Keratinocyte (primary cell): ENCODE data around the gene ERC2.

ENCODE experiments used
- EZH2 ChIP-seq: IDR thresholded peaks from one replicate; pipeline ENCODE4 v1.6.1; 2012; ENCODE audit warnings: inconsistent platforms, mild to moderate bottlenecking, low read length, moderate library complexity
- TF ChIP-seq, protein P1 (sequence below), 3 experiments: IDR thresholded peaks in 1 of 3; conservative IDR thresholded peaks in 1 of 3; optimal IDR thresholded peaks in 1 of 3; 2 replicates in 2 of 3; 3 replicates in 1 of 3; pipeline versions ENCODE3 to v1.5.1; 2011; ENCODE audit warnings: low read length in 3 of 3, mild to moderate bottlenecking in 3 of 3, moderate library complexity in 2 of 3, control low read depth in 1 of 3, inconsistent platforms in 1 of 3; ENCODE audit not compliant: insufficient read depth in 2 of 3; ENCODE audit errors: extremely low read depth in 1 of 3

DNA sequence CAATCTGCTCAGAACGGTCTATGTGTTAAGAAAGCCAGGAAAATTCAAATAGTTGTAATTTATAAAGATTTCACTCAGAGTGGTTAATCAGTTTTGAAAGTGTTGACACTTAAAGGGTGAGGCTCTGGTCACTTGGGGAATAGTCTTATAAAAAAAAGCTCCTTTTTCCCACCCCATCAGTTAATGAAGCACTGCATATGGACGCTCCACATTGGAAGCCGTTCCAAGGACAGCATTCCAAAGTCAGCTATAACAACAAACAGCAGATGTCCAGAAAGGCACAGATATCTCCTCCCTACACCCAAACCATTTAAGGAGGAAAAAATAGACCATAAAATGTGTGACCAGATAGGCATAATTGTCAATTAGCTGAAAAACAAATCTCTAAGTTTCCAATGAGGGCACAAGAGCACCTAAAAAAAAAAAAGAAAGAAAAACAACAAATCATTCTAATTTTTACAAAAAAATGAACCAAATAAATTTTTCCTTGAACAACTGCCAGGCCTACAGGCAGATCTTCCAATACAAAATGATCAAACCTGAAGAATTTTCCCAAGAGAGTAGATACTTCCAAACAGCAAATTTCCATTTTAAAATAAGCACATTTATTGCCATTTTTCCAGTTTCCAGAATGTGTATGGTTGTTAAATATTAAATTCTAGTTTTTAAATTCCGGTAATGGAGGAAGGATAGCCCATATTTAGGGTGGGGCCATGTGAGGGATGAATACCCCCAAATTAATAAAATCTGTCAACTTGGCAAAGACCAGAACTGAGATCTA lies 198.3 kb downstream of the ERC2 start:
- TF ChIP-seq, protein P1, sequence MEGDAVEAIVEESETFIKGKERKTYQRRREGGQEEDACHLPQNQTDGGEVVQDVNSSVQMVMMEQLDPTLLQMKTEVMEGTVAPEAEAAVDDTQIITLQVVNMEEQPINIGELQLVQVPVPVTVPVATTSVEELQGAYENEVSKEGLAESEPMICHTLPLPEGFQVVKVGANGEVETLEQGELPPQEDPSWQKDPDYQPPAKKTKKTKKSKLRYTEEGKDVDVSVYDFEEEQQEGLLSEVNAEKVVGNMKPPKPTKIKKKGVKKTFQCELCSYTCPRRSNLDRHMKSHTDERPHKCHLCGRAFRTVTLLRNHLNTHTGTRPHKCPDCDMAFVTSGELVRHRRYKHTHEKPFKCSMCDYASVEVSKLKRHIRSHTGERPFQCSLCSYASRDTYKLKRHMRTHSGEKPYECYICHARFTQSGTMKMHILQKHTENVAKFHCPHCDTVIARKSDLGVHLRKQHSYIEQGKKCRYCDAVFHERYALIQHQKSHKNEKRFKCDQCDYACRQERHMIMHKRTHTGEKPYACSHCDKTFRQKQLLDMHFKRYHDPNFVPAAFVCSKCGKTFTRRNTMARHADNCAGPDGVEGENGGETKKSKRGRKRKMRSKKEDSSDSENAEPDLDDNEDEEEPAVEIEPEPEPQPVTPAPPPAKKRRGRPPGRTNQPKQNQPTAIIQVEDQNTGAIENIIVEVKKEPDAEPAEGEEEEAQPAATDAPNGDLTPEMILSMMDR (optimal IDR thresholded peaks at IDR 0.05 in 1 of 3, IDR thresholded peaks at IDR 0.05 in 1 of 3, conservative IDR thresholded peaks at IDR 0.05 in 1 of 3; ENCODE audit: extremely low read depth in 1 of 3, insufficient read depth in 2 of 3, low read length in 3 of 3), result no peak
- no peak for TF ChIP-seq EZH2
